OCI-LY7 (cell line): ENCODE results near the gene HMX3. TPM values are rescaled to one million over a fixed set of nuclear protein-coding genes. Genes with fewer than 3 reads are reported as not detected.
A peak's percentile ranks its signal among the peaks of the same experiment; 100 is the strongest.

Experiments
- Bru-seq: library from RNA; stranded (reverse); fragments of 400-500 nt; gene quantifications from one replicate; lab custom pipeline; 2021; lab: Mats Ljungman, UMichigan
- BruChase-seq, 2 experiments: library from RNA; stranded (reverse); fragments of 400-500 nt; gene quantifications; one replicate each; lab custom pipeline; 2021; lab: Mats Ljungman, UMichigan
- BruUV-seq: library from RNA; stranded (reverse); fragments of 400-500 nt; replicated peaks from 2 replicates; lab custom pipeline; 2021; lab: Mats Ljungman, UMichigan
- CTCF ChIA-PET: fragments of 300-600 bp; sonication (Branson Sonifier 250); formaldehyde crosslinking; loops from one replicate; lab custom pipeline; 2022; ENCODE audit warnings: antibody characterized with exemption; ENCODE audit not compliant: unreplicated experiment; lab: Charles Lee
- POLR2A ChIA-PET: fragments of 300-600 bp; sonication (Branson Sonifier 250); formaldehyde crosslinking; loops from one replicate; lab custom pipeline; 2022; ENCODE audit warnings: antibody characterized with exemption; lab: Charles Lee
- DNase-seq: peaks from one replicate; pipeline ENCODE4 v3.0.0-alpha.2; 2015; ENCODE audit warnings: low spot score
- H2AFZ ChIP-seq: fragments of 200-600 bp; sonication (generic), shearing (Covaris generic); 2 replicates; pipeline ENCODE4 v1.6.1; 2014; ENCODE audit warnings: mild to moderate bottlenecking, antibody characterized with exemption, low read length, moderate library complexity
- H3K27ac ChIP-seq: fragments of 200-600 bp; sonication (generic); 2 replicates; pipeline ENCODE4 v1.5.1; 2014; ENCODE audit warnings: mixed run types, low read depth, mild to moderate bottlenecking, moderate library complexity, low read length, inconsistent platforms; ENCODE audit not compliant: poor library complexity, severe bottlenecking
- H3K36me3 ChIP-seq: fragments of 200-600 bp; sonication (generic); 2 replicates; pipeline ENCODE4 v1.6.1; 2014; ENCODE audit warnings: mild to moderate bottlenecking, antibody characterized with exemption, low read length, moderate library complexity, mixed read lengths; ENCODE audit not compliant: insufficient read depth
- H3K4me1 ChIP-seq: fragments of 200-600 bp; sonication (generic); 2 replicates; pipeline ENCODE4 v1.5.1; 2014; ENCODE audit warnings: mild to moderate bottlenecking, low read length; ENCODE audit not compliant: insufficient read depth, poor library complexity, severe bottlenecking
- H3K4me2 ChIP-seq: fragments of 200-600 bp; sonication (generic); 2 replicates; pipeline ENCODE4 v1.6.1; 2014; ENCODE audit warnings: mild to moderate bottlenecking, low read length
- H3K4me3 ChIP-seq: fragments of 200-600 bp; sonication (generic); 2 replicates; pipeline ENCODE4 v1.5.1; 2014; ENCODE audit warnings: mild to moderate bottlenecking, low read depth, low read length; ENCODE audit not compliant: poor library complexity, severe bottlenecking
- H3K79me2 ChIP-seq: fragments of 200-600 bp; sonication (generic); 2 replicates; pipeline ENCODE4 v1.6.1; 2016; ENCODE audit warnings: low read depth, mild to moderate bottlenecking, low read length, moderate library complexity, mixed read lengths; ENCODE audit not compliant: insufficient read depth
- H3K9me2 ChIP-seq: fragments of 200-600 bp; sonication (generic); 2 replicates; pipeline ENCODE4 v1.6.1; 2016; ENCODE audit warnings: mild to moderate bottlenecking, low read length, mixed read lengths; ENCODE audit not compliant: insufficient read depth
- H3K9me3 ChIP-seq: fragments of 200-600 bp; sonication (generic); 2 replicates; pipeline ENCODE4 v1.6.1; 2014; ENCODE audit warnings: mild to moderate bottlenecking, mixed run types, low read length, mixed read lengths
- H4K20me1 ChIP-seq: fragments of 200-600 bp; sonication (generic); 2 replicates; pipeline ENCODE4 v1.6.1; 2014; ENCODE audit warnings: mild to moderate bottlenecking, antibody characterized with exemption, low read length, moderate library complexity, mixed read lengths; ENCODE audit not compliant: insufficient read depth
- CTCF ChIP-seq: fragments of 200-600 bp; sonication (generic); conservative IDR thresholded peaks from 2 replicates; pipeline ENCODE4 v1.5.1; 2014; ENCODE audit warnings: mild to moderate bottlenecking, antibody characterized with exemption, low read length, moderate library complexity, mixed read lengths
- EZH2phosphoT487 ChIP-seq: fragments of 200-600 bp; sonication (generic); IDR thresholded peaks from 2 replicates; pipeline ENCODE4 v1.6.1; 2018; ENCODE audit warnings: low read depth, borderline replicate concordance, mild to moderate bottlenecking, mixed run types, antibody characterized with exemption, low read length, moderate library complexity, mixed read lengths
- intact Hi-C: fragments of 100-400 bp; cut with micrococcal nuclease; formaldehyde crosslinking; loops from one replicate; pipeline ENCODE4 v1.10.0; 2022; ENCODE audit not compliant: unreplicated experiment
- long read RNA-seq: library from polyadenylated mRNA; stranded (forward); transcript quantifications from one replicate; pipeline ENCODE4 v2.0.0, GENCODE V29; 2022
- total RNA-seq, 2 experiments: library from RNA; depleted of rRNA in 1 of 2; stranded (reverse); fragments of >200 nt in 1 of 2; shearing (Covaris generic) in 1 of 2; gene quantifications; 2 replicates each; pipeline ENCODE4 v1.2.3, GENCODE V29; 2014 to 2022

Gene HMX3
- total RNA-seq (2014; rRNA removed; shearing (Covaris generic)) (0.44 TPM in 1 of 2 replicates, not detected in the other), total RNA-seq (2022) (not detected in 2 replicates), Bru-seq, nascent RNA (not detected), BruChase-seq, experiment 1, labeled RNA remaining after a 6-hour chase (not detected), BruChase-seq, experiment 2, labeled RNA remaining after a 2-hour chase (percentile 20 among the genes with signal in this experiment)
- long read RNA-seq = 0 reads

- POLR2A ChIA-PET = no interaction called here
- Histone ChIP-seq H2AFZ (no peak within 1 kb of the TSS), H3K79me2 (no peaks in the 10 kb centered on the region), H4K20me1 (no peaks in the 10 kb centered on the region), H3K4me1 (no peaks in the 10 kb centered on the region), H3K36me3 (no peaks in the 10 kb centered on the region), H3K9me2 (no peaks in the 10 kb centered on the region), H3K4me2 (peak within 1 kb of the TSS; percentile 41), H3K27ac (no peak within 1 kb of the TSS), H3K9me3 (no peaks in the 10 kb centered on the region), H3K4me3 (peak within 1 kb of the TSS; percentile 34)
- CTCF ChIA-PET = no interaction called here
- no TSS peak for BruUV-seq
- intact Hi-C loops = loop anchor here (10.0 kb wide), 1 partner anchor 839 kb away; no protein-coding TSS in a partner anchor
- no peak for DNase-seq
- TF ChIP-seq CTCF = no peak
- TF ChIP-seq EZH2phosphoT487 = no peak
Observed at GRCh38 chr10:123135415-123136141, at the start of gene HMX3. TSS of gene HMX3 (plus strand) at chr10:123135970. CDS start at chr10:123136051, 81 bp downstream.

GRCh38 chr10:123086281-123086680, 49.5 kb upstream of the HMX3 start:
- intact Hi-C loops = no loop called here
- no peaks in the 10 kb centered on the region for H3K36me3 ChIP-seq
- no TSS peak for BruUV-seq
- no peak overlapping the region for H2AFZ ChIP-seq
- no peak for DNase-seq
- TF ChIP-seq EZH2phosphoT487 (no peak), CTCF (no peak)
- POLR2A ChIA-PET = no interaction called here
- H3K4me3 ChIP-seq = no peak overlapping the region
- no peaks in the 10 kb centered on the region for H3K4me1 ChIP-seq
- no peak overlapping the region for H3K4me2 ChIP-seq
- H3K9me2 ChIP-seq = no peaks in the 10 kb centered on the region
- no peaks in the 10 kb centered on the region for H4K20me1 ChIP-seq
- CTCF ChIA-PET = no interaction called here
- no peaks in the 10 kb centered on the region for H3K79me2 ChIP-seq
- no peak overlapping the region for H3K27ac ChIP-seq
- H3K9me3 ChIP-seq = no peaks in the 10 kb centered on the region

GRCh38 chr10:123087348-123087747, 48.4 kb upstream of the HMX3 start:
- Histone ChIP-seq H3K9me3 (no peaks in the 10 kb centered on the region), H3K79me2 (no peaks in the 10 kb centered on the region), H3K4me1 (no peaks in the 10 kb centered on the region), H3K4me2 (no peak overlapping the region), H3K27ac (no peak overlapping the region), H3K36me3 (no peaks in the 10 kb centered on the region), H4K20me1 (no peaks in the 10 kb centered on the region), H3K9me2 (no peaks in the 10 kb centered on the region), H3K4me3 (no peak overlapping the region), H2AFZ (no peak overlapping the region)
- no peak for DNase-seq
- TF ChIP-seq EZH2phosphoT487 (no peak), CTCF (no peak)
- intact Hi-C loops = no loop called here
- no TSS peak for BruUV-seq
- ChIA-PET POLR2A (no interaction called here), CTCF (no interaction called here)
